ENCODE measurements around the gene PCCA.

Gene PCCA

DNA sequence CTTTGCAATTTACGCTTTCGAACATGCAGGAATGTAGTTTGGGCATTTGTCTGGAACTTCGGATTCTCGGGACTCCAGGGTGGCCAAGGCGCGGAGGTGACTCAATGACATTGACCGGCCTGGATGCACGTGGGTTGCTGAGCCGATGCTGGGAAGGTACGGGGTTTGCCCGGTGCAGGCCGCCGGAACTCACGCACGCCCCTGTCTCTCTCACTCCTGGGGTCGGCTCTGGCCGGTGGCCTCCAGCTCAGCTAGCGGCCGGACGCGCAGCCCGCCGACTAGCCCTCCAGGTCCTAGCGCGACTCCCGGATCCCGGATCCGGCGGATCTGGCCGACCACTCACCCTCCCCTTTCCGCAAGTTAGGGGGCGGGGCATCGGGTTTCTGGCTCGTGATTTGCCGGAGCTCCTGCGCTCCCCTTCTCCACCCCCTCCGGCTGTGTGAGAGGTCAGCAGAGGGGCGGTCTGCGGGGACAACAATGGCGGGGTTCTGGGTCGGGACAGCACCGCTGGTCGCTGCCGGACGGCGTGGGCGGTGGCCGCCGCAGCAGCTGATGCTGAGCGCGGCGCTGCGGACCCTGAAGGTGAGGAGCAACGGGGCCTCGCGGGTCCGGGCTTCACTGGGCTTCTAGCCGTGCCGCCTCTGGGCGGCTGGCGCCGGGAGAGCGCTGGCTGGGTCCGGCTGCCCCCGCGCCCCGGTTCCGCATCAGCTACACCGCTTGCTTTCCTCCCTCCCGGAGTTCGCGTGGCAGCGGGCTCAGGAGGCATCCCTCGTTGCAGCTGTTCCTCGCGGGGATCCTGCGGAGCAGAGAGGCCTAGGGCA is at the start of gene PCCA:
TSS of gene PCCA (plus strand) at position 450 of the 821 bp plus-strand sequence. CDS start at position 478, 28 bp downstream.
- Histone ChIP-seq H3K4me1 (peaks cover 0 to 26% (median 19%) of the 10 kb centered on the region in 4 donors), H3K4me3 (peak within 1 kb of the TSS; percentile 77 to 79), H3K36me3 (no peaks in the 10 kb centered on the region), H3K27me3 (no peaks in the 10 kb centered on the region), H3K9me3 (no peaks in the 10 kb centered on the region), H3K27ac (peak within 1 kb of the TSS; percentile 79 to 80)
- TF ChIP-seq CTCF (IDR thresholded peaks at IDR 0.05) = no peak
- intact Hi-C loops (cut with DNase I; ENCODE audit: low total_unique reads) = no loop called here
- peak; percentile 96 to 97 for DNase-seq

DNA sequence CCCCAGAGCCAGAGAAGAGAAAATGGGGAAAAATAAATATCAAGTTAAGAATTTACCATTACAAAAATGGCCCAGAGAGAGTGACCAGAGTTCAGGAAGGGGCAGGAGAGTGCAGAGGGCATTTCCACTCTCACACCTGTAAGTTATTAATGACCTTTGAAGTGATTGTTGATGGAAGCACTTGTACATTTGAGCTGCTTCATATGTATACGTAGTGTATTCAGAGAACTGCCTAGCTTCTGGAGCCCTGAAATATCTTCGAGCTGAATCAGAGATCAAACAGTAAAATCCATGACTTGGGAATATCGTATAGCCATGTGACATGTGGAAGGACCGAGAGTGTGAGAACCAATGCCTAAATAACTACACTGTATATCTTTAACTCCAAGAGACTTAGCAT is 49.2 kb upstream of the PCCA start:
- Histone ChIP-seq H3K27ac (no peak overlapping the region), H3K36me3 (no peaks in the 10 kb centered on the region), H3K9me3 (no peaks in the 10 kb centered on the region), H3K4me3 (no peak overlapping the region), H3K27me3 (no peaks in the 10 kb centered on the region), H3K4me1 (no peaks in the 10 kb centered on the region)
- no peak for TF ChIP-seq CTCF (IDR thresholded peaks at IDR 0.05)
- no peak for DNase-seq
- intact Hi-C loops (cut with DNase I; ENCODE audit: low total_unique reads) = no loop called here

- Histone ChIP-seq H3K9me3 (no peaks in the 10 kb centered on the region), H3K27ac (no peak overlapping the region), H3K4me3 (no peak overlapping the region), H3K36me3 (no peaks in the 10 kb centered on the region), H3K27me3 (no peaks in the 10 kb centered on the region), H3K4me1 (no peaks in the 10 kb centered on the region)
- no peak for DNase-seq
- intact Hi-C loops (cut with DNase I; ENCODE audit: low total_unique reads) = no loop called here
- TF ChIP-seq CTCF (IDR thresholded peaks at IDR 0.05) = no peak
Observed at GRCh38 chr13:100040196-100040595, 48.7 kb upstream of the PCCA start.

GRCh38 chr13:100044936-100045335 is 44.0 kb upstream of the PCCA start:
- TF ChIP-seq CTCF (IDR thresholded peaks at IDR 0.05) = no peak

DNA sequence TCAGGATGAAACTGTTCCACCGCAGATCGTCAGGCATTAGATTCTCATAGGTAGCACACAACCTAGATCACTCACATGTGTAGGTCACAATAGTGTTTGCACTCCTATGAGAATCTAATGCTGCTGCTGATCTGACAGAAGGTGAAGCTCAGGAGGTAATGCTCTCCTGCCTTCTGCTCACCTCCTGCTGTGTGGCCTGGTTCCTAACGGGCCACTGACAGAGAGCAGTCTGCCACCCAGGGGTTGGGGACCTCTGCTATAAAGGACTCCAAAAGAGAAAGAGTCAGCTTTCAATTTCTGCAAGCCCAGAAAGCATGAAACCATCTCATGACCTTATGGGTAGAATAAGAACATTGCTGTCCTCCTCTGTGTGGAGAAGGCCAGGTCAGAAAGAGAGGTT is 43.5 kb upstream of the PCCA start:
- no peak for DNase-seq
- no peak for TF ChIP-seq CTCF (IDR thresholded peaks at IDR 0.05)
- Histone ChIP-seq H3K4me3 (no peak overlapping the region), H3K36me3 (no peaks in the 10 kb centered on the region), H3K27me3 (no peaks in the 10 kb centered on the region), H3K27ac (no peak overlapping the region), H3K4me1 (no peaks in the 10 kb centered on the region), H3K9me3 (no peaks in the 10 kb centered on the region)
- intact Hi-C loops (cut with DNase I; ENCODE audit: low total_unique reads) = no loop called here

More at GRCh38 chr13:100044936-100045335, 44.0 kb upstream of the PCCA start:
- Histone ChIP-seq H3K9me3 (no peaks in the 10 kb centered on the region), H3K4me3 (no peak overlapping the region), H3K36me3 (no peaks in the 10 kb centered on the region), H3K4me1 (no peaks in the 10 kb centered on the region), H3K27me3 (no peaks in the 10 kb centered on the region), H3K27ac (no peak overlapping the region)
- intact Hi-C loops (cut with DNase I; ENCODE audit: low total_unique reads) = no loop called here
- no peak for DNase-seq
